GM12864 (cell line): ENCODE results near the gene TFE3.

Experiments used
- DNase-seq: peaks from one replicate; pipeline ENCODE4 v3.0.0-alpha.2; 2011; ENCODE audit warnings: low read depth
- H3K4me3 ChIP-seq: 2 replicates; pipeline ENCODE4 v1.5.1; 2011; ENCODE audit warnings: mild to moderate bottlenecking, low read depth, low read length, control low read depth
- TF ChIP-seq, protein P1 (sequence below): IDR thresholded peaks from 2 replicates; pipeline ENCODE4 v1.5.1; 2011; ENCODE audit warnings: low read depth, mild to moderate bottlenecking, moderate library complexity, low read length, control low read depth, inconsistent platforms; ENCODE audit errors: missing control alignments

TFE3 gene

DNA sequence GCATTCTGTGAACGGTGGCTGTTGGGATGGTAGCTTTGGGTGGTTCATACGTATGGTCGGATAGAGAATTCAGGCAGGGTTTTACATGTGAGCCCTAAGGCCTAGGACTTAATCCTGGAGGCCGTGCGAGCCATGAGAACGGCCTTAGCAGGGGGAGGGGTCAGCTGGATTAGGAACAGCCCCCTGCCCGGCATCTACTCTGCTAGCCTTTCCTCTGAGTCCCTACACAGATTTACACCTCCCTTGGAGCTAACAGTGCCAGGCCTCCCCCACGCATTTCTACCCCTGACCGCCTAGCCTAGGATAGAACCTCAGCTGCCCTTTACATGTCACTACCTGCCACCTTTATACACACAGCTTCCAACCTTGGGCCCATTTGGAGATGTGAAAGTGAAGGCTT is 23.5 kb upstream of the TFE3 start:
- no peak overlapping the region for H3K4me3 ChIP-seq
- no peak for DNase-seq
- TF ChIP-seq, protein P1, sequence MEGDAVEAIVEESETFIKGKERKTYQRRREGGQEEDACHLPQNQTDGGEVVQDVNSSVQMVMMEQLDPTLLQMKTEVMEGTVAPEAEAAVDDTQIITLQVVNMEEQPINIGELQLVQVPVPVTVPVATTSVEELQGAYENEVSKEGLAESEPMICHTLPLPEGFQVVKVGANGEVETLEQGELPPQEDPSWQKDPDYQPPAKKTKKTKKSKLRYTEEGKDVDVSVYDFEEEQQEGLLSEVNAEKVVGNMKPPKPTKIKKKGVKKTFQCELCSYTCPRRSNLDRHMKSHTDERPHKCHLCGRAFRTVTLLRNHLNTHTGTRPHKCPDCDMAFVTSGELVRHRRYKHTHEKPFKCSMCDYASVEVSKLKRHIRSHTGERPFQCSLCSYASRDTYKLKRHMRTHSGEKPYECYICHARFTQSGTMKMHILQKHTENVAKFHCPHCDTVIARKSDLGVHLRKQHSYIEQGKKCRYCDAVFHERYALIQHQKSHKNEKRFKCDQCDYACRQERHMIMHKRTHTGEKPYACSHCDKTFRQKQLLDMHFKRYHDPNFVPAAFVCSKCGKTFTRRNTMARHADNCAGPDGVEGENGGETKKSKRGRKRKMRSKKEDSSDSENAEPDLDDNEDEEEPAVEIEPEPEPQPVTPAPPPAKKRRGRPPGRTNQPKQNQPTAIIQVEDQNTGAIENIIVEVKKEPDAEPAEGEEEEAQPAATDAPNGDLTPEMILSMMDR: no peak

- no peak for DNase-seq
- H3K4me3 ChIP-seq: no peak overlapping the region
- TF ChIP-seq, protein P1: no peak
Measured at GRCh38 chrX:49066278-49066677, 23.1 kb upstream of the TFE3 start.

- no peak overlapping the region for H3K4me3 ChIP-seq
- TF ChIP-seq, protein P1: no peak
- DNase-seq: no peak
Measured at GRCh38 chrX:49064735-49065134, 21.6 kb upstream of the TFE3 start.

DNA sequence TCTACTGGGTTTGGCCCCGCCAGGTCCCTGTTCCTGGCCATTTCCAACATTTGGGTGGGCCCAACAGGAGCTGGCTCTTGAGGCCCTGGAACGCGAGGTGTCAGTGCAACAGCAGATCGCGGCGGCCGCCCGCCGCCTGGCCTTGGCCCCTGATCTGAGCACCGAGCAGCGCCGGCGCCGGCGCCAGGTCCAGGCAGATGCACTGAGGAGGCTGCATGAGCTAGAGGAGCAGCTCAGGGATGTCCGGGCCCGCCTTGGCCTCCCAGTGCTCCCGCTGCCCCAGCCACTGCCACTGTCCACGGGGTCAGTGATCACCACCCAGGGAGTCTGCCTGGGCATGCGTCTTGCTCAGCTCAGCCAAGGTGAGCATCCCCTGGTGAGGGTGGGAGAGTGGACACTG is 21.1 kb upstream of the TFE3 start:
- TF ChIP-seq, protein P1: no peak
- H3K4me3 ChIP-seq: no peak overlapping the region
- no peak for DNase-seq

GRCh38 chrX:49063715-49064114 is 20.6 kb upstream of the TFE3 start:
- TF ChIP-seq, protein P1: no peak
- no peak for DNase-seq
- H3K4me3 ChIP-seq: no peak overlapping the region

DNA sequence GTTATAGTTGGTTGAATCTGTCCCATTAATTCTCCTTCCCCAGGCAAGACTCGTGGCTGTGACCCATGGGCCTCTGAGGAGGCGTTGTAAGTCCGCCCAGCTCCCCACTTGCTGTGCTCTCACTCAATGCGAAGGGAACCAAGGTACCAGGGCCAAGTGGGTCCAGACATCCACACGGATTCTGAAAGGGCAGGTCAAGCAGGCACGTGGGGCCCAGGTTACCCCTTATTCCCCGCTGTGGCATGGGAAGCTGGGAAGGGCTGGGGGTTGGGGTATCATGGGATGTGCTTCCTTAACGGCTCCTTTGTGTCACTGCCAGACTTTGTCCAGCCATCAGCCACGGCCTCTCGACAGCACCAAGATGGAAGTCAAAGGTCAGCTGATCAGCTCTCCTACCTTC is 18.8 kb upstream of the TFE3 start:
- DNase-seq: no peak
- TF ChIP-seq, protein P1: no peak
- H3K4me3 ChIP-seq: no peak overlapping the region

DNA sequence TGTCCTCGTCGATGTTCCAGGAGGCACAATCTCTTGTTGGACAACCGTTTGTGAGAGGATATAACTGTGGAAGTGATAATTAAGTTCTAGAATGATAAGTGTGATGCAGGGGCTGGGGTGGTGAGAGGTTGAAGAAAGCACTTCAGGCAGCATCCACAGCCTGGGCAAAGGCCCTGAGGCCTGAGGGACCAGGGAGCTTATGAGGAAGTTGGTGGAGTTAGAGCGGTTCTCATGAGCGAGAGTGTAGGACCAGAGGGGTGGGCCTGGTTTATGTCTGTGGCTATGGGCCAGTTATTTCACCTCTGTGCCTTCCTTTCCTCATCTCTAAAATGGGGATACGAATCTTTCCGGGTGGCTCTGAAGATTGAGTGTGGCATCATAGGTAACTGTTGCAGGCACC is 18.3 kb upstream of the TFE3 start:
- H3K4me3 ChIP-seq: no peak overlapping the region
- TF ChIP-seq, protein P1: no peak
- DNase-seq: no peak
